Liver (tissue), 3 donors: ENCODE results near the gene ITGA5.

Source experiments
- ATF3 ChIP-seq: IDR thresholded peaks from 2 replicates; pipeline ENCODE4 v1.6.1; 2016; ENCODE audit warnings: antibody characterized with exemption
- CTCF ChIP-seq: fragments of 150-350 bp; IDR thresholded peaks from 2 replicates; pipeline ENCODE4 v1.5.1; 2017; ENCODE audit warnings: improper control_type of control experiment, low read depth, low read length; ENCODE audit not compliant: missing input control
- EGR1 ChIP-seq, 2 donors: IDR thresholded peaks; 2 replicates each; pipeline ENCODE4 v1.6.1; 2016 to 2018; ENCODE audit warnings: antibody characterized with exemption in 2 of 2, low read depth in 2 of 2
- GABPA ChIP-seq, 2 donors: IDR thresholded peaks in 1 of 2; conservative IDR thresholded peaks in 1 of 2; 2 replicates each; pipeline ENCODE4 v1.6.1; 2016; ENCODE audit warnings: antibody characterized with exemption in 2 of 2, mild to moderate bottlenecking in 1 of 2, moderate library complexity in 1 of 2
- HNF4A ChIP-seq, 2 donors: conservative IDR thresholded peaks; 2 replicates each; pipeline ENCODE4 v1.6.1; 2016; ENCODE audit warnings: antibody characterized with exemption in 2 of 2, mild to moderate bottlenecking in 2 of 2
- HNF4G ChIP-seq: IDR thresholded peaks from 2 replicates; pipeline ENCODE4 v1.6.1; 2016; ENCODE audit warnings: antibody characterized with exemption
- JUND ChIP-seq, 2 donors: IDR thresholded peaks; 2 replicates each; pipeline ENCODE4 v1.6.1; 2016; ENCODE audit warnings: antibody characterized with exemption in 2 of 2
- MAX ChIP-seq: IDR thresholded peaks from 2 replicates; pipeline ENCODE4 v1.6.1; 2016; ENCODE audit warnings: antibody characterized with exemption
- NR2F2 ChIP-seq: IDR thresholded peaks from 2 replicates; pipeline ENCODE4 v1.6.1; 2016; ENCODE audit warnings: antibody characterized with exemption
- RAD21 ChIP-seq, 2 donors: IDR thresholded peaks; 2 replicates each; pipeline ENCODE4 v1.6.1; 2016; ENCODE audit warnings: antibody characterized with exemption in 2 of 2, mild to moderate bottlenecking in 2 of 2
- REST ChIP-seq: IDR thresholded peaks from 2 replicates; pipeline ENCODE4 v1.6.1; 2016; ENCODE audit warnings: antibody characterized with exemption, mild to moderate bottlenecking
- SP1 ChIP-seq: IDR thresholded peaks from 2 replicates; pipeline ENCODE4 v1.6.1; 2018; ENCODE audit warnings: antibody characterized with exemption, mild to moderate bottlenecking
- TAF1 ChIP-seq: conservative IDR thresholded peaks from 2 replicates; pipeline ENCODE4 v1.6.1; 2016; ENCODE audit warnings: antibody characterized with exemption, mild to moderate bottlenecking
- YY1 ChIP-seq: IDR thresholded peaks from 2 replicates; pipeline ENCODE4 v1.6.1; 2016; ENCODE audit warnings: antibody characterized with exemption, mild to moderate bottlenecking
- donor health status: healthy.
- donor health status: healthy.

GRCh38 chr12:54377007-54377406 is 42.1 kb downstream of the ITGA5 start:
- TF ChIP-seq CTCF: no peak
- no peak for TF ChIP-seq MAX
- TF ChIP-seq RAD21 (IDR thresholded peaks at IDR 0.05): no peak
- no peak for TF ChIP-seq SP1
- TF ChIP-seq TAF1: no peak
- TF ChIP-seq ATF3: no peak
- no peak for TF ChIP-seq HNF4A (conservative IDR thresholded peaks at IDR 0.05)
- TF ChIP-seq GABPA (IDR thresholded peaks at IDR 0.05 in 1 of 2, conservative IDR thresholded peaks at IDR 0.05 in 1 of 2): no peak
- no peak for TF ChIP-seq YY1
- TF ChIP-seq REST: no peak
- no peak for TF ChIP-seq EGR1 (IDR thresholded peaks at IDR 0.05; ENCODE audit: low read depth in 2 of 2)
- TF ChIP-seq NR2F2: no peak
- no peak for TF ChIP-seq JUND (IDR thresholded peaks at IDR 0.05)
- TF ChIP-seq HNF4G: no peak
